HG03108 (cell line): ENCODE results near the gene GLYR1.

Experiments used
- ATAC-seq: cut with Tn5 transposase; IDR thresholded peaks from one replicate; pipeline ENCODE4 v1.9.1; 2021; ENCODE audit warnings: moderate library complexity; ENCODE audit not compliant: unreplicated experiment

Gene GLYR1

GRCh38 chr16:4880006-4880580, 33.0 kb upstream of the GLYR1 start:
- ATAC-seq, result no peak

DNA sequence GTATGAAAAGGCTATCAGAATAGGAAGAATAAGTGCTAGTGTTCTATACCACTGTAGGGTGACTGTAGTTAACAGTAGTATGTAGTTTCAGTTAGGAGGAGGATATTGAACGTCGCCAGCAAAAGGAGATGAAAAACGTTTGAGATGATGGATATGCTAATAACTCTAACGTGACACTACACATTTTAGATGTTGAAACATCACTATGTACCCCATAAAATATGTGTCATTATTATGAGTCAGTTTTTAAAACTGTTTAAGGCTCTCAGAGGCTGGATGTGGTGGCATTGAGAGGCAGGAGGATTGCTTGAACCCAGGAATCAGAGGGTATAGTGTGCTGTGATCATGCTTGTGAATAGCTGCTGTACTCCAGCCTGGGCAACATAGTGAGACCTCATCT, 32.0 kb upstream of the GLYR1 start:
- ATAC-seq, result no peak

- ATAC-seq, result no peak
Observed at GRCh38 chr16:4877380-4877685, 30.2 kb upstream of the GLYR1 start.

GRCh38 chr16:4876646-4877379, 29.7 kb upstream of the GLYR1 start:
- ATAC-seq, result no peak

- no peak for ATAC-seq
Observed at GRCh38 chr16:4874666-4875065, 27.6 kb upstream of the GLYR1 start.

- no peak for ATAC-seq
Observed at GRCh38 chr16:4873091-4873490, 26.0 kb upstream of the GLYR1 start.

- no peak for ATAC-seq
Observed at GRCh38 chr16:4871071-4871470, 24.0 kb upstream of the GLYR1 start.

DNA sequence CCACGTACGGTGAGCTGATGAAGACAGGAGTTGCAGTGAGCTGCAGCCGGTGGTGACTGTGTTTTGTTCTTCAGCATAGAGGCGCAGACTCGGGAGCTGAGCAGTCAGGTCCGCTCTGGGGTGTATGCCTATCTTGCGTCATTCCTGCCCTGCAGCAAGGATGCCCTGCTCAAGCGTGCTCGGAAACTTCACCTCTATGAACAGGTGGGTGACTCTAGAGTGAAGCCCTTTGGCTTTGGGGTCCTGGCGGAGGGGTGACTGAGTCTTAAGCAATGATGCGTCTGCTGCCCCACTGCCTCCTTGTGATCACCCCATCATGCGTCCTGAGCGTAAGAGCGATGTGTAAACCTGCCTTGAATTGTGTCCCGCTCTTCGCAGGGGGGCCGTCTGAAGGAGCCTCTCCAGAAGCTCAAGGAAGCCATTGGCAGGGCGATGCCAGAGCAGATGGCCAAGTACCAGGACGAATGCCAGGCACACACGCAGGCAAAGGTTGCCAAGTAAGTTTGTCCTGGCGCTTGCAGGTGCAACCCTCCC, 23.1 kb upstream of the GLYR1 start:
- ATAC-seq, result no peak

- no peak for ATAC-seq
Observed at GRCh38 chr16:4869147-4869805, 22.2 kb upstream of the GLYR1 start.

- no peak for ATAC-seq
Observed at GRCh38 chr16:4868535-4868934, 21.4 kb upstream of the GLYR1 start.

GRCh38 chr16:4868026-4868425, 20.9 kb upstream of the GLYR1 start:
- ATAC-seq, result no peak

- ATAC-seq, result no peak
Observed at GRCh38 chr16:4866586-4866985, 19.5 kb upstream of the GLYR1 start.

- ATAC-seq, result no peak
Observed at GRCh38 chr16:4865231-4865860, 18.3 kb upstream of the GLYR1 start.

- no peak for ATAC-seq
Observed at GRCh38 chr16:4864728-4865127, 17.6 kb upstream of the GLYR1 start.

- no peak for ATAC-seq
Observed at GRCh38 chr16:4862639-4863038, 15.6 kb upstream of the GLYR1 start.

DNA sequence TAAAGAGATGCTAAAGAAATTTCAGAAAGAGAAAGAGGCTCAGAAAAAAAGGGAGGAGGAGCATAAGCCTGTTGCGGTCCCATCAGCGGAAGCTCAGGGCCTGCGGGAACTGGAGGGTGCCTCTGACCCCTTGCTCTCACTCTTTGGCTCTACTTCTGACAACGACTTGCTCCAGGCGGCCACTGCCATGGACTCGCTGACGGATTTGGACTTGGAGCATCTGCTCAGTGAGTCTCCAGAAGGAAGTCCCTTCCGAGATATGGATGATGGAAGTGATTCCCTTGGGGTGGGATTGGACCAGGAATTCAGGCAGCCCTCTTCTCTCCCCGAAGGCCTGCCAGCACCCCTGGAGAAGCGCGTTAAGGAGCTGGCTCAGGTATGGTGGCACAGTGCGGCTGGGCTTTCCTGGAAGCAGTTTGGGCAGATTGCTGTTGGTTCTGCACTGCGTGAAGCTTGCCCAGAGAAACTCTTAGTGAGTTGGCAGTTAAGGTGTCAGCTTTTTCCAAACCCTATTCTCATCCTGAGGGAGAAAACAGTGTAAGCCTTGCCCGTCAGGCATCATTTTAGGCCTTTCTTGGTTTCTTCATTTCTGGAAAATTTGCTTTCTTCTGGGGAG, 13.7 kb upstream of the GLYR1 start:
- ATAC-seq, result no peak

GRCh38 chr16:4859900-4860255, 12.8 kb upstream of the GLYR1 start:
- no peak for ATAC-seq

DNA sequence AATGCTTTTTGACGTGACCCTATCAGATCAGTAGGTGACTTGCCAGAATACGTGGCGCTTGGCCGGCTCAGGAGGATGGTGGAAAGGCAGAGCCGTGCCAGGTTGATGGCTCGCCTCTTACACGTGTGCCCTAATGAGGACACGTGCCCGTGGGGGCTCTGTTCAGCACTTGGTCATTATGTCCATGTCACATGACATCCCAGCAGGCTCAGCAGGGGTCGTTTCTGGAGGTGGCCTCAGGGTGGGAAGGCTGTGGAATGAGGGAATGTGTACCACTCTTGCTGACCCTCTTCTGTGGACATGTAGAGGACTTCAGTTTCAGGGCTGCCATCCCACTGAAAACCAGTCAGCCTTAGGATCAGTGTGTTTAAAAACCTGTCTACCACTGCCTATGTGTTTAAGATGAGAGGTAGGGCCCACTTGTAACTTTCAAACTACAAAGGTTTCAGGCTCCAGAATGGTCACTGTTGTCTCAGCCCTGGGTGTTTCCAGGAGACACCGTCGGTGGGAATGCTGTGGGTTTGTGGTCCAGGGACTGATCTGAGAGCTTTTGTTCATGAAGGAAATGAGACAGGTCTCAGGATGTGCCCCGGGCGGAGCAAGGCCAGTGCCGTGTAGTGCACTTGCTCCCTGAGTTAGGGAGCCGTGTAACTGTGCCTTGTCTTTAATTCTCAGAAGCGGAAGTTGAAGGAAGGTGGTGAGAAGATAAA, 12.3 kb upstream of the GLYR1 start:
- ATAC-seq, result no peak

GRCh38 chr16:4855804-4856203, 8.7 kb upstream of the GLYR1 start:
- no peak for ATAC-seq

DNA sequence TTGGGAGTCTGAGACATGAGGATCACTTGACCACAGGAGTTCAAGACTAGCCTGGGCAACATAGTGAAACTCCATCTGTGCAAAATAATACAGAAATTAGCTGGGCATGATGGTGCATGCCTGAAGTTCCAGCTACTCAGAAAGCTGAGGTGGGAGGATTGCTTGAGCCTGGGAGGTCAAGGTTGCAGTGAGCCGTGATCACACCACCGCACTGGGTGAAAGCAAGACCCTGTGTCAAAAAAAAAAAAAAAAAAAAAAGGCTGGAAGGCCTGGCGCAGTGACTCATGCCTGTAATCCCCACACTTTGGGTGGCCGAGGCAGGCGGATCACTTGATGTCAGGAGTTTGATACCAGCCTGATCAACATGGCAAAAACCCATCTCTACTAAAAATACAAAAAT, 8.3 kb upstream of the GLYR1 start:
- ATAC-seq, result no peak
